ENCODE data around the gene KCNQ5. TPM values are rescaled to one million over a fixed set of nuclear protein-coding genes. Genes with fewer than 3 reads are reported as not detected.
"Not testable (repeated sequence)": the region's sequence is repeated elsewhere in the genome, so short reads cannot be mapped to it uniquely, and the experiment has no call there.

KCNQ5 gene
- 1 to 10 TPM; 1.9 to 3.4 (median 2.8) TPM for polyA plus RNA-seq (ENCODE audit: insufficient read depth in 1 of 5, insufficient read length in 5 of 5, low replicate concordance in 1 of 5)
- long read RNA-seq, donor 1 = 0 reads
- long read RNA-seq, donor 2 = 0 reads
- long read RNA-seq, donor 3 = 0 reads
- long read RNA-seq, donor 4 = 0 reads
- long read RNA-seq, donor 5 = 0 reads
- long read RNA-seq, donor 6 = 0 reads
- long read RNA-seq, donor 7 = 0 reads
- long read RNA-seq, donor 8 = 0 reads

DNA sequence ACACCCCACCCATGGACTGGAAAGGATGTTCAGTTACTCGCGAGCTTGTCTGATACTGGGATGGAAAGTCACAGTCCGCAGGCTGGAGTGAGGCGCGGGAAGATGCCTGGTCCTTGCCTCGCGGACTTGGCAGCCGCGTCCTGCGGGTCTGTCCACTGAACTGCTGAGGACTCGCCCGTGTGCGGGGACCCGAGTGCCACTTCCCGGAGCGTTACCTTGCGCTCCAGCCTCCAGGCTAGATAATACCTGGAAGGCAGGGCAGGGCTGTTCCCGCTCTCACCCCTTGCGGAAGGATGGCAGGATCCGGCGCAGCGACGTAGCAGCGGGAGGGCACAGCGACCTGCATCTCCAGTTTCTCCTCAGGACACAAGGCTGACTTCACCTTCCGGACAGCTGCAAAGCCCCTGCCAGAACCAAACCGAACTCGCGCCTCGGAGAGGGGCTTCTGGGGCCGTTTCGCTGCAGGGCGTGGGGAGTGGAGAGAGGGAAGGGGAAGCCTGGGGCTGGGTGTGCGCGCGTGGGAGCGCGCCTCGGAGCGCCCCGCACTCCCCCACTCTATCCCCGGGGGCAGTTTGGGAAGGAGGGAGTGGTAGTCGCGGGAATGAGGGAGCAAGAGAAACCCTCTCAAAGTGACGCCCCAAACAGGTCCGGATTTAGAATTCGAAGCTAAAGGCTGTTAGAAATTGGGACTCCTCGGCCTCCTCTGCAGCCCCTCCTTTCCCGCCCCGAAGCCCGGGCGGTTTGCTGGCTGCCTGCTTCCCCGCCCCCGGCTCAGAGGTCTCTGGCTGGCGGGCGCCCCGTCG is at the start of gene KCNQ5:
Gene KCNQ5 (plus strand): TSS at position 774 of the 803 bp plus-strand sequence.
- DNase-seq = peak; percentile 10 to 13

DNA sequence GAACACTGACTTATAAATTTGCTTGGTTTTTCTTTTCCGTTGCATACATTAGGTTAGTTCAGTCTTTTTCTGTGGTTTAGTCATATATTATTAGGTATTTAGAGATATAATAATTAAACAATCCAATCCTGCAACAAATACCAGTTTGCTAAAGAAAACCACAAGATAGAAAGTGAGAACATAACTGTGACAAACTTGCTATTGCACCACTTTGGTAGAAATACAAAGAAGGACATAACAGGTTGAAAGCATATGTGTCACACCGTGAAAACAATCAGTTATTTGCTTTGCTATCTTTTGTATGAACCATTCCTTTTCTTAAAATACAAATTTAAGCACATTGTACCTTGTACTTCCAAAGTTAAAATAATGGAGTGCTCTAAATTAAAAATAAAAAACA is 42.0 kb upstream of the KCNQ5 start:
- DNase-seq = no peak

DNA sequence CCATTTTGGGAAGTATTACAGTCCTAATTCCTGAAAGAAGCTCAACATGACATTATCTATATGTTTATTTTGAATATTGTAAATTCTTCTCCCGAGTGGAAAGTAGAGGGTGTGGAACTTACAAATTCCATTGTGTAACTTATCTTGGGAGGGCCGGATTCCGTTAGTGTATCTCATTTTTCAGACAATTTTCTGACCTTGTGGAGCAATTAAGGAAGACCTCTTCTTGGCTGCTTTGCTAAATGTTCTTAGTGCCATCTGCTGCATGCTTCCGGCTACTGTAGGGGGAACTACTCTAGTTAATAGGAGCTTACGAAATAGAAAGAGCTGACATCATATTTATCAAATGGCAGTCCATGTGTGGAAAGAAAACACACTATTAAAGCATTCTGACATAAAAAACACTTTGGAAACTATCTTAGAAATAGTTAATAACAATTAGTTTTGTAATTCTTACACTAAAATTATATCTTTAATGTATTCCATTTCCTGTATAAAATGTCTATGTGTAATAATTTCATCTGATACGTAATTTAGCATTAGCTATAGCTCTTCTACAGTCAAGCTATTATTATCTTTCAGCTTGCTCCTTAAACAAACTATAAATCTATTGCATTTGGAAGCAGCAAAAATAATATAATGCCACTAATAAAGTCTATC is 41.5 kb upstream of the KCNQ5 start:
- peak in 1 of 2 donors; percentile 38 for DNase-seq

DNA sequence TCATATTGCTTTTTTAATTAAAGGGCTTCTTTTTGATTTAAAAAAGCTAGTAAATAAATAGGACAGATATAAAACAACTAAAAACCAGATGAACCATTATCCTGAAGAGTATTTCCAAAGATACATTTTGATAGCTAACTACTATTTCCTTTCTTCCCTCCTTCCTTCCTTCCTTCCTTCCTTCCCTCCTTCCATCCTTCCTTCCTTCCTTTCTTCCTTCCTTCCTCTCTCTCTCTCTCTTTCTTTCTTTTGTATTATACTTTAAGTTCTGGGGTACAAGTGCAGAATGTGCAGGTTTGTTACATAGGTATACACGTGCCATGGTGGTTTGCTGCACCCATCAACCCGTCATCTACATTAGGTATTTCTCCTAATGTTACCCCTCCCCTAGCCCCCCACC is 40.9 kb upstream of the KCNQ5 start:
- not testable (repeated sequence) for DNase-seq

DNA sequence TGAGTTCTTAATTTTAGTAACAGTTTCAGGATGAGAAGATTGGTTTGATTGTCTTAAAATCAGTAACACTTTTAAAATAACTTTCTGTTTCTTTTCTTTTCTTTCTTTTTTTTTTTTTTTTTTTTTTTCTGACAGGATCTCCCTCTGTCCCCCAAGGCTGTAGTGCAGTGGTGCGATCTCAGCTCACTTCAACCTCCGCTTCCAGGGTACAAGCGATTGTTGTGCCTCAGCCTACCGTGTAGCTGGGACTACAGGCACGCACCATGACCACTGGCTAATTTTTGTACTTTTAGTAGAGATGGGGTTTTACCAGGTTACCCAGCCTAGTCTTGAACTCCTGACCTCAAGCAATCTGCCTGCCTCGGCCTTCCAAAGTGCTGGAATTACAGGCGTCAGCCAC is 33.7 kb upstream of the KCNQ5 start:
- no peak for DNase-seq

DNA sequence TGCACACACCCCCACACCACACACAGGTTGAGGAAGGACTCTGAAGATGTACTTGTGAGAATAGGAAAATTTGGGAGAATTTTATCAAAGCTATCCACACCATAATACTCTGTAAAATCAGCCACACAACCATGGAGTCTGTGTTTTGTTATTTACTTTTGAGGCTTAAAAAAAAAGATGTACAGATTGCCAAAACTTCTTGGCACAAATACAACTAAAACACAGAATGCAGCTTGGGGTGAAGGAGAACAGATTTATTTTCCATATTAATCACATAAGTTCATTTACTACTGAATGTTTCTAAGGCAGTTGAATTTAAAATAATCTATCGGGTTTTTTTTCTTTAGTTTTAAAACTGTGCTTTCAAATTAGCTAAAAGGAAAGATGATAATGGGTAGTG is 32.8 kb upstream of the KCNQ5 start:
- DNase-seq = peak in 1 of 2 donors; percentile 13

DNA sequence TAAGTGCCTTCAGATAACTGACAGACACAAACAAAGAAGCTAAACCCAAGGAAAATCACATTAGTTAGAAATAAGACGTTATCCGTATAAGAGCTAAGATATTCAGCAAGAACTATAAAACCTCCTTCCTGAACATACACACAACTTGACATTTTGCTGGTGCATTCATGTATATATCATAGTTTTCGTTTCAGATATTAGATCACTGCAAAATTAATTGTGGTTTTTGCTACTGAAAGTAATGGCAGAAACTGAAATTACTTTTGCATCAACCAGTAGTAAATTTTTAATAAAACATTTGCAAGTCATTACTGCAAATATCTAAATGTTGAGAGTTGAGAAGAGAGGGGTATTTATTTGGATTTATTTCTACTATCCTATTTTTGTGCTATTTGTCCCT is 26.1 kb upstream of the KCNQ5 start:
- DNase-seq = no peak

DNA sequence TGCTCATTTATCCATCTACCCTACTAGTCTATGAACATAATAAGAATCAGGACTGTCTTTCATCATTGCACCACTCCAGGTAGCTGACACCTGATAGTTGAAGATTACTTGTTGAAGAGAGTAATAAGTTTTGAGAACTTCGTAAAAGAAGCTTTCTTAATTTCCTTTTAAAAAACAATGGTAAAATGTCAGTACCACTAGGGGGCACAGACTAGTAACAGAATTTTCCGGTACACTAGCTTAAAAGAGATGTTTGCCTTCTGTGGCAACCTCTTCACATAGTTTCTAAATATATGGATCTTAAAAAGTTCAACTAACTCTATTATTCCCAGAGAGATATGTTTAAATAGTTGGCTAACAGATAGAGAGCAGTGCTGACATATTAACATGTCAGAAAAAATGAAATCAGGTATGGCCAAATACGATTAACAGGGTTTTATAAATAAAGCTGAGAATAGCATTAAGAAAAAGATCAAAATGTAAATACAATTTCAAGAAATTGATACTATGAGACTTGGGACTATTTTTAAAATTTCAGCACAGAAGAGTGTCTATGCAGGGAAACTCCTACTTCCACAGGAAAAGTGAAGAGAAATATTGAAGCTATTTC is 5.4 kb upstream of the KCNQ5 start:
- DNase-seq = peak; percentile 15 to 17

DNA sequence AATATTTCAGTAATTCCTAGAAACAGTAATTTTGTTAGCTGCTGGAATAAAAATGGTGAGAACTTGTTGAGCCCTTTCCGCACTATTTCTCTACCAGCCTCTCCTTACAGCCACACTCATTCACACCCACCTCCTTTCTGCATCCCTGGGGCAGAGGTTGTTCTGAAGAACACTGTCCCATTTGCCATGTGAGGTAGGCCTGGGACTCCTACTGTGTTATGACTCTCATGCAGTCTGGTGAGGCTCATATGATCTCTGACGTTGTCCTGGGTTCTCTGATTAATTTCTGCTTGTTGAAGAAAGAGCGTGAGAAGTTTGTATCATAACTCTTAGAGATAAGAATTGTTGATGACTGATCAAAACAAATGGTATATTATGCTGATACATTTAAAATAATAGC is 4.1 kb upstream of the KCNQ5 start:
- no peak for DNase-seq

DNA sequence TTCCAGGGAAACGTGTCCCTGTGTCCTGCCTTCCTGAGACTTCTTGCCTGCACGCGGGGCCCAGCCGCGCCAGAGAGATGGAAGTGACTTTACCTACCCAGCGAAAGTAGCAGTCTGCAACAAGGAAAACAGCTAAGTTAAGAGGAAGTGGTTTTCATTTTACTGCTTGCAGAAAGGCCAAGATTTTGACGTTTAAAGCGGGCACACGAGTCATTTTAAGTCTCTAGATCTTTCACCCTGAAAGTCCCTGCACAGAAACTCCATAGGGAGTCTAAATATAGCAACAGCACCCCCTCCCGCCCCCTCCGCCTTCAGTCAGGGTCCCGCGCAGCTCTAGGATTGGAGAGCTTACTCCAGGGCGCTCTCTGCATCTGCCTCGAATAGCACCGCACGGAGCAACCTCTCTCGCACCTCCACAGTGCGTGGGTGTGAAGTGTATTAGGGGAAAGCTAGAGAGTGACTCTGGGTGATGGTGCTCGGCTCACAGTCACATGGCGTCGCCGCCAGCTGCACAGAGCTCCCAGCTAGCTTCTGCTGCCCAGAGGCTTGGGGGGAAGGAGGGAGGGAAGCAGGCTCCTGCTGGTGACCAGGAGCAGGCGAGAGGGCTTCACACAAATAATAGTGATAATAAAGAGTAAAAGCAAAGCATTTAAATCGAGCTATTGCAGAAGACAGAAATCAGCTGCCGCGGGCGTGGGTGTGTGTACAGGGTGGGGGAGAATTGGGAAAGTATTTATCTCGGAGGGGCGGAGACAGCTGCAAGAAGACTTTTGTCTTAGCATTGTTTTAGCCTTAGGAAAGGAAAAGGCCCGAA is 1.8 kb upstream of the KCNQ5 start:
- peak; percentile 36 to 37 for DNase-seq

DNA sequence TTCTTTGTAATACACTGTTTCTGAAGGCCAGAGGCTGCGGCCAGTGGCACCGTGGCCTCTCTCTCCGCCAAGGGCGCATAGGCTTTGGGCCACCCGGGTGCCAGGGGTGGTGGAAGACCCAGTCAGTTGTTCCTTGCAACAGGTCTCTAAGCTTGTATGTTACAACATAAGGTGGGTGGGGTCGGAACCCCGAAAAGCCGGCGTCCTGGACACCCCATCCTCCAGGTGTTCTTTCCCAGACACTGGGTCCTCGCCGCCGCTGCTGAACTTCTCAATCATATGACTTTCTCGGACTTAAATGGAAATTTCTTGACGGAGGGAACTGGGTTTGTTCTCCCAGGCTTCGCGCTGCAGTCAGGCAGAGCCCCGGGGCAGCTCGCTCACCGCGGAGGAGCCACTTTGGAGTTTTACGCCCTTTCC is 983 bp upstream of the KCNQ5 start:
- no peak for DNase-seq

DNA sequence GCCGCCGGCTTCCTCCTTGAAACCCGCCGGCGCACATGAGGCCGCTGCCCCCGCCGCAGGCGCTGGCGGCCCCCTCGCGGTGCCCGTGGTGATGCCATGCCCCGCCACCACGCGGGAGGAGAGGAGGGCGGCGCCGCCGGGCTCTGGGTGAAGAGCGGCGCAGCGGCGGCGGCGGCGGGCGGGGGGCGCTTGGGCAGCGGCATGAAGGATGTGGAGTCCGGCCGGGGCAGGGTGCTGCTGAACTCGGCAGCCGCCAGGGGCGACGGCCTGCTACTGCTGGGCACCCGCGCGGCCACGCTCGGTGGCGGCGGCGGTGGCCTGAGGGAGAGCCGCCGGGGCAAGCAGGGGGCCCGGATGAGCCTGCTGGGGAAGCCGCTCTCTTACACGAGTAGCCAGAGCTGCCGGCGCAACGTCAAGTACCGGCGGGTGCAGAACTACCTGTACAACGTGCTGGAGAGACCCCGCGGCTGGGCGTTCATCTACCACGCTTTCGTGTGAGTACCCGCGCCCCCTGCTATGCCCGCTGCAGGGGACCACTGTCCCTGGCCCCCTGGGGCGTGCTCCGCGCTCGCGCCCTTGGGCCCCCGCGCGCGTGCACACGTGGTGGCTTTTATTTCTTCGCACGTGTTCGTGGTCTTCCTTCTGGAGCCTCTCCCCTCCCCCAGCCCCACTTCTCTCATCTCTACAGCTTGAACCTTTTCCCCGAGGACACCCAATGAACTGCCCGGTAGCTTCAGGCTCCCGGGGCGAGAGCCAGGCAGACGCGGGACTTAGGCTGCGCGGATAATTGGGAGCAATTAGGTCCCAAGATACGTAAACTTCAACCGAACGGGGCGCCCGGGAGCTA is 453 bp downstream of the KCNQ5 start:
- no peak for DNase-seq

DNA sequence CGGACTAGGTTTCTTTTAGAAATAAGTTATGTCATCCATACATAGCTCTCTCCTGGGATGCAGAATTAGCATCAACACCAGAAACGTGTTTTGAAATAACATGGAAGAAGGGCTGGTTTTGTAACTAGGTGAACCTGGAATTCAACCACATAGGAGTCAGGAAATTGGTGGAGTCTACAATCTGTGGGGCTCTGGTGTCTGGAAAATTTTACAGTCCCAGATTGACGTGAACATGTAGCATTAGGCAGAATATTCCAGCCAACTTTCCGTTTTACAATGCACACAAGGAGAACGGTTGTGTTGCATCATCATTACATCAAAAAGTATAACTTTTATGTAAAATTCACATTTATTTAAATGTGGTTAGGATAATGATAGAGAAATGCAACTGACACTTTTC is 1.9 kb downstream of the KCNQ5 start:
- no peak for DNase-seq

DNA sequence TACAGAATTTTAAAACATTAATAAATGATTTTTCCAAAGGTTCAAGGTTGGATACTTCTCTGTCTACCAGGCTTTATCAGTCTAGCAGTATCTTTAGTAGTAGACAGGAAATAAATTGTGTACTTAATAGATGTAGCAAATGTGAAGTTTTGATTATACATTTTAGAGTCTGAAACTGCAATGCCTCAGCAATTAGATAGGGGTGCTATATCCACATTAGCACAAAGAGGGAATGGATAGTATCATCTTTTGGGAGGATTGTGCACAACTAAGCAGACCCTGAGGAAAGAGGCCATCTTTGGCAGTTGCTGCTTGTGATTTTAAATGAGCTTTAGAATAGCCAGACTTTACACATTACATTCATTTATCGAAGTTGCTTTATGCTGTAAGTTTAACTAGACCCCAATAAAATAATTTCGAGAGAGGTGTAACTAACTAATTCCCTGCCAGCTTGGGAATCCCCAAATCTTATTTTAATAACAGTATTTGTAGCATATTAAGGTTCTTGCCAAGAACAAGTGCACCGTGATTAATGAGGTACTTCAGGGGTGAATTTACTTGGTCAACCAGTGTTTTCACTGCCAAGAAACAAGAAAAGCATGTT is 2.8 kb downstream of the KCNQ5 start:
- no peak for DNase-seq

DNA sequence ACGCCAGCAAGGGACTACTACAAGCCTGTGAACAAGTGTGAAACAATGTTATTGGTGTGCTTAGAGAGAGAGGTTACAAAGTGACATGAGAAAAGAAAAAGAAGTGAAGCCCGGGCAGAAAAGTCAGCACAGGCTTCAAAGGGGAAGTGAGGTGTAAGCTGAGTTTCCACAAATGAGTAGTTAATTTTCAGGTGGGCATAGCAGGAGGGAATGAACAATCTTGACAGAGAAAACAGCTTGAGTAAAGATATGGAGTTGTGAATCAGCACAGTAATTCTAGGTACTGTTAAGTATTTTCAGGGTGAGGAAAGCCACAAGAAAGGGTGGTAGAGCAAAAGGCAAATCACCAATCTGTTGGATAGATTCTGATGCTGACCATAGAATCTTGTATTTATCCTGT is 4.3 kb downstream of the KCNQ5 start:
- DNase-seq = no peak

DNA sequence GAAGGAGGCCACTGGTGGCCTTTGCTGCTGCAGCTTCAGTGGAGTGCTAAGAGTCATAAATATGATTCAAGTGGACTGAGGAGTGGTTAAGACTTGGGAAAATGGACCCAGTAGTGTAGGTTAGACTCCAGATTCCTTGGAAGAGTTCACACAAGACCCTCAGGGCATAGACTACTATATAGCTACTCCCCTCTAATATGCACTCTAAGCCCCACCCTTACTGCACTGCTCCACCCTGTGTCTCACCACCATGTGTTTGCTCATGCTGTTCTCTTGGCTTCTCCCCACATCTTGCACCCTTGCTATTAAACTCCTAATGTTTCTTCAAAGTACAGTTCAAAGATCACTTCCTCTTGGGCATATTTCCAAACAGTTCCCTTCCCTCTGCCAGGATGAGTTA is 5.7 kb downstream of the KCNQ5 start:
- DNase-seq = no peak

DNA sequence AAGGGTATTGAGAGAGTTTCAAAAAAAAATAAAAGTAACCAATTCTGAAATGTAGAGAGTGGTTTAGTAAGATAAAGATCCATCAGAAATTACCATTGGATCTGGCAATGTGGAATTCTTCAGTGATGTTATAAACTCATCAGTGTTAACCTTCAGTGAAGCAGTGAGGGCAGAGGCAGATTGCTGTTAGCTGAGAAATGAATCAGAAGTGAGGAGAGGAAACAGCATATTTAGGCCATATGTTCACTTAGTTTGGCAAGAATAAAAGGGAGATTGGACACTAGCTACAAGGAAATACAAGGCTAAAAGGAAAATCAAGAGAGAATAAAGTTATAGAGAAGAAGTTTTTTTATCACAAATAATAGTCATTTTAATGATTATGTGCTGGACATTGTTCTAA is 9.6 kb downstream of the KCNQ5 start:
- DNase-seq = no peak

DNA sequence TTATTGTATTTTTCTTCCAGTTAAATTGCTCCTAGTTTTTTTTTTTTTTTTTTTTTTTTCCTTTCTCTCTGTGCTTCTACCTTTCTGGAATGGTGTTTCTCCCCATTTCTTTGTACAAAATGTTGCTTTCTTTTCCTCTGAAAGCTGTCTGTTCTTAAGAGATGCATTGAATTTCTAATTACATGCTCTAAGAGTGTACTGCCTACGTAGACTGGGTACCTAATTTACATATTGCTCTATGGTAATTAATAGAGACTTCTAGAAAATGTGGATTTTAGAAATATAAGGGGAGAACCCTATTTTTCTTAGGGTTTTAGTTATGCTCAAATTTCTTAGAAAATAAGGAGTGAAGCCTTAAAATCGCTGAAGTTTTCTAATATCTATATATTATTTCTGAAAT is 13.8 kb downstream of the KCNQ5 start:
- no peak for DNase-seq

DNA sequence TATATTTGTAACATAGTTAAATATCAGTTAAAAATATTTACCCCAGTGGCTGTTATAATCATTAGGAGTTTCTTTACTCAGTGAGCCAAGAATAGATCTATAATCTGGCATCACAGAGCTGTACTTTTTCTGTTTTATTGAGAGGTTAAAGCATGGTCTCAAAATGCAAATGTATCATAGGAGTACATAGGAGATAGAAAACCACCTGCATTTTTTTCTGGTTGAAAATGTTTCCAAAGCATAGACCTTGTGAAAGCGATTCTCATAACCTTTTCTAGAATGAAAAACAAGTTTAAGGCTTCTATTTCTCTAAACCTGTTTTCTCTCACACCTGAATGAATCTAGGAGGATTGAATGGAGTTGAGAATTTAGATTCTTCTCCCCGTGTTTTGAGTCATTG is 14.4 kb downstream of the KCNQ5 start:
- no peak for DNase-seq

DNA sequence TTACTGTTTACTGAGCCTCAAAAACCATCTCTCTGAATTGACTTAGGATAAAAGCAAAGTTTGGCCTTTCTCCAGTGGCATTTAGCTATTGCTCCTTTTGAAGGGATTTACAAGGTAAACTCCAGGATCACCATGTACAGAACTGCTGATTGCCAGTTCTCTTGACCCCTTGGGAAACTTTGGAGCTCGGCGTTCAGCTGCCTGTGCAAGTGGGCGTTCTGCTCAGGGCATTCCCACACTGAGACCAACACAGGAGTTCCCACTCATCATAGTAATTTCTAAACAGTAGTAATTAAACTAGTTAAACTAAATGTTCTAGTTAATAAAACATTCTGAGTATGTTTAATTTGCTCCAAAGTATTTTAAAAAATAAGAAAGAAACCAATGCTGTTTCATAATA is 14.9 kb downstream of the KCNQ5 start:
- no peak for DNase-seq
